Testis (tissue), 3 donors: ENCODE measurements around the gene RRM1. TPM values are rescaled to one million over a fixed set of nuclear protein-coding genes. Genes with fewer than 3 reads are reported as not detected.
A peak's percentile ranks its signal among the peaks of the same experiment; 100 is the strongest.

ENCODE experiments used
- DNase-seq: peaks from one replicate; pipeline ENCODE4 v3.0.0-alpha.2; 2019
- H3K27ac ChIP-seq, 2 donors: fragments of 200-600 bp; sonication (generic); one replicate each; pipeline ENCODE4 v1.5.1; 2019
- H3K27me3 ChIP-seq: fragments of 200-600 bp; sonication (generic); one replicate; pipeline ENCODE4 v1.5.1; 2019
- H3K36me3 ChIP-seq: fragments of 200-600 bp; sonication (generic); one replicate; pipeline ENCODE4 v1.5.1; 2017; ENCODE audit warnings: low read depth; ENCODE audit errors: missing control alignments
- H3K4me1 ChIP-seq: fragments of 200-600 bp; sonication (generic); one replicate; pipeline ENCODE4 v1.5.1; 2019
- H3K4me3 ChIP-seq, 2 donors: fragments of 200-600 bp; sonication (generic); one replicate each; pipeline ENCODE4 v1.5.1; 2017 to 2019
- H3K9me3 ChIP-seq: fragments of 200-600 bp; sonication (generic); one replicate; pipeline ENCODE4 v1.5.1; 2017
- POLR2A ChIP-seq: fragments of 450-650 bp; IDR thresholded peaks from one replicate; pipeline ENCODE4 v1.6.1; 2017; ENCODE audit warnings: antibody characterized with exemption, mild to moderate bottlenecking, moderate library complexity
- WGBS, 2 donors: methylation state at CpG; one replicate each; pipeline ENCODE4 v1.1.5; 2018; 5-methylcytosine and 5-hydroxymethylcytosine counted together
- intact Hi-C: fragments of 100-400 bp; cut with DNase I; formaldehyde crosslinking; loops from one replicate; pipeline ENCODE4 v1.15.1; 2023; ENCODE audit warnings: low total_unique reads
- polyA plus RNA-seq: library from polyadenylated mRNA; stranded (reverse); fragments of 350-450 nt; fragmentation: Illumina TruSeq; extraction: RNeasy Lipid Tissue Mini Kit (QIAGEN cat#74804); gene quantifications from one replicate; pipeline ENCODE4 v1.2.3, GENCODE V29; 2014; ENCODE audit warnings: low read depth, low replicate concordance; ENCODE audit not compliant: insufficient read depth
- total RNA-seq, 2 donors: library from RNA; depleted of rRNA; stranded (reverse); fragments of >200 nt; gene quantifications; one replicate each; pipeline ENCODE4 v1.2.3, GENCODE V29; 2016
- TF ChIP-seq, protein P1 (sequence below), 3 experiments: fragments of 450-650 bp in 2 of 3; fragments of 200-600 bp in 1 of 3; sonication (generic) in 1 of 3; IDR thresholded peaks; one replicate each; pipeline ENCODE4 v1.5.1; 2016 to 2019; ENCODE audit warnings: antibody characterized with exemption in 3 of 3, mild to moderate bottlenecking in 2 of 3, moderate library complexity in 1 of 3

Gene RRM1
- total and polyA plus RNA-seq, 3 donors from 2014 or later, result 31.4 to 48.3 (median 45.9) TPM

DNA sequence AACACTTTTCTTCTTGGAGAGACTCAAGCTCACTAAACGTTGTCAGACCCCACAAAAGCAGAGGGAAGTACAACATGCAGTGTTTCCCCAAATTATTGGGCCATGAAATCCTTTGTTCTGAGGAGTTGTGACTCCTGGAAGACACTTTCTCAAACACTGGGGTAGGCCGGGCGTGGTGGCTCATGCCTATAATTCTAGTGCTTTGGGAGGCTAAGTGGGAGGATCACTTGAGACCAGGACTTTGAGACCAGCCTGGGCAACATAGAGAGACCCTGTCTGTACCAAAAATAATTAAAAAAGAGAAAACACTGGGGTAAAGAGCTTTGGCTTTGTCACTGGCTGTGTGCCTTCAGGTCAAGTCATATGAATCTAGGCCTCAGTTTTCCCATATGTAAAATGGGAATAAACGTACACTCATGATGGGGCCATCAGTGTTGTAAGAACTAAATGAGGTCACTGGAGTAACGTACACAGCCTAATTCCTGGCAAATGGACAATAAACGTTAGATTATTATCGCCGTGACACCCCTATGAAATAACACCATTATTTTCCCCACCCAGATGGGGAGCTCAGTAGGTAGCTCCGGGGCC, 92.0 kb downstream of the RRM1 start:
- H3K9me3 ChIP-seq, result no peaks in the 10 kb centered on the region
- intact Hi-C loops, result no loop called here
- no peaks in the 10 kb centered on the region for H3K36me3 ChIP-seq
- H3K27me3 ChIP-seq, result no peaks in the 10 kb centered on the region
- DNase-seq, result no peak
- no peak for TF ChIP-seq POLR2A
- H3K4me3 ChIP-seq, result peak overlapping the region; percentile 65 to 69
- WGBS, 2 donors, result 32 to 36% methylated on average over 9 of the region's 9 CpGs
- peak overlapping the region in 1 of 2 donors; percentile 42 for H3K27ac ChIP-seq
- H3K4me1 ChIP-seq, result peaks cover 4% of the 10 kb centered on the region

DNA sequence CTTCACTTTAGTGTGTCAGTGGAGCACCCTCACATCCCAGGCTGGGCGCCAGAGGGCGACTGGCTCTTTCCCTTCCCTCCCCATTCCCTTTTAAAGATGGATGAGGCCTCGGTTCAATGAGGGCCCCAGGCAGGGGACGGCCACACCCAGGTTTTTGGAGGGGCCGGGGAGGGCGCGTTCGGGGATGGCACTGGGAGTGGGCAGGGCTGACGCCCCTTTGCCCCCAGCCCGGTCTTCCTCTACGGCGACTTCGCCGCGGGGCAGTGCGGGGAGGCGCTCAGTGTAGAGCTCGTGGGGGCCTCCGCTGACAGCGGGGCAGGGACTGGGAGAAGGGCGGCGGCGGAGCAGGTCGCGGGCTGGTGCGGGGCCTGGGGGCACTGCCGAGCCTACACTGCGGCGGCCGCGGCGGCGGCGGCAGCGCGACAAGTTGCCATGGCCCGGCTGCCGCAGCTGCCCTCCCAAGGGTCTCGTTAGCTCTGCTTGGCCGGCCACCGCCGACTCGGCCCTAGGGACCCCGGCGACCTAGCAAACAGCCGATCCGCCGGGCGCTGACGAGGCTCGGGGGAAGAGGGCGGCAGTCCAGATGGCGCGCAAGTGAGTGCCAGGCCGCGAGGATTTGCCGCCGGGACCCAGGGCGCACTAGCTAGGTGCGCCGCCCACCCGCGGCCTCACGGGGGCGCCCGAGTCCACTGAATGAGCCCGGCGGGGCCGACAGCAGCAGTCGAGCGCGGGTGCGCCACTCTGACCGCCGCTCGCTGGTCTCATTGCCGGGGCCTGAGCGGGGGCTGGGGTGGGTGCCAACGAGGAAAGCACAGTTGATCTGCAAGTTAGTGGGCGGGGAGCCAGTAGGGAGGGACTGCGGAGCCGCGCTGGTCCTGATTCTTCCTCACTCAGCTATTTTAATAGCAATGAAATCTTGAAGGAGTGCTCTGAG, 92.7 kb downstream of the RRM1 start:
- Histone ChIP-seq H3K27me3 (no peaks in the 10 kb centered on the region), H3K27ac (peak overlapping the region; percentile 42 to 68), H3K4me3 (peak overlapping the region; percentile 65 to 69), H3K36me3 (no peaks in the 10 kb centered on the region), H3K4me1 (peaks cover 4% of the 10 kb centered on the region), H3K9me3 (no peaks in the 10 kb centered on the region)
- TF ChIP-seq, protein P1, sequence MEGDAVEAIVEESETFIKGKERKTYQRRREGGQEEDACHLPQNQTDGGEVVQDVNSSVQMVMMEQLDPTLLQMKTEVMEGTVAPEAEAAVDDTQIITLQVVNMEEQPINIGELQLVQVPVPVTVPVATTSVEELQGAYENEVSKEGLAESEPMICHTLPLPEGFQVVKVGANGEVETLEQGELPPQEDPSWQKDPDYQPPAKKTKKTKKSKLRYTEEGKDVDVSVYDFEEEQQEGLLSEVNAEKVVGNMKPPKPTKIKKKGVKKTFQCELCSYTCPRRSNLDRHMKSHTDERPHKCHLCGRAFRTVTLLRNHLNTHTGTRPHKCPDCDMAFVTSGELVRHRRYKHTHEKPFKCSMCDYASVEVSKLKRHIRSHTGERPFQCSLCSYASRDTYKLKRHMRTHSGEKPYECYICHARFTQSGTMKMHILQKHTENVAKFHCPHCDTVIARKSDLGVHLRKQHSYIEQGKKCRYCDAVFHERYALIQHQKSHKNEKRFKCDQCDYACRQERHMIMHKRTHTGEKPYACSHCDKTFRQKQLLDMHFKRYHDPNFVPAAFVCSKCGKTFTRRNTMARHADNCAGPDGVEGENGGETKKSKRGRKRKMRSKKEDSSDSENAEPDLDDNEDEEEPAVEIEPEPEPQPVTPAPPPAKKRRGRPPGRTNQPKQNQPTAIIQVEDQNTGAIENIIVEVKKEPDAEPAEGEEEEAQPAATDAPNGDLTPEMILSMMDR (IDR thresholded peaks at IDR 0.05), result peak; percentile 89 to 96 (median 92)
- TF ChIP-seq POLR2A, result no peak
- intact Hi-C loops, result no loop called here
- DNase-seq, result peak; percentile 97
- 1% methylated on average over 25 to 71 of the region's 83 CpGs for WGBS, 2 donors

Other genes starting within 250 kb of the RRM1 start
- 10 to 100 TPM; 78.2 to 87.1 TPM for gene STIM1, start 239.1 kb upstream of the RRM1 start, total RNA-seq
- 95.5 TPM for gene STIM1, start 239.1 kb upstream of the RRM1 start, polyA plus RNA-seq